HG02840 (cell line): ENCODE data around the gene DDX25.

Experiments used
- ATAC-seq: cut with Tn5 transposase; IDR thresholded peaks from one replicate; pipeline ENCODE4 v1.9.1; 2021; ENCODE audit warnings: mild to moderate bottlenecking, moderate library complexity, moderate number of reproducible peaks; ENCODE audit not compliant: unreplicated experiment, low FRiP score

Gene DDX25

GRCh38 chr11:125967515-125967914 lies 63.2 kb downstream of the DDX25 start:
- no peak for ATAC-seq

GRCh38 chr11:125968354-125968753 lies 64.0 kb downstream of the DDX25 start:
- no peak for ATAC-seq

DNA sequence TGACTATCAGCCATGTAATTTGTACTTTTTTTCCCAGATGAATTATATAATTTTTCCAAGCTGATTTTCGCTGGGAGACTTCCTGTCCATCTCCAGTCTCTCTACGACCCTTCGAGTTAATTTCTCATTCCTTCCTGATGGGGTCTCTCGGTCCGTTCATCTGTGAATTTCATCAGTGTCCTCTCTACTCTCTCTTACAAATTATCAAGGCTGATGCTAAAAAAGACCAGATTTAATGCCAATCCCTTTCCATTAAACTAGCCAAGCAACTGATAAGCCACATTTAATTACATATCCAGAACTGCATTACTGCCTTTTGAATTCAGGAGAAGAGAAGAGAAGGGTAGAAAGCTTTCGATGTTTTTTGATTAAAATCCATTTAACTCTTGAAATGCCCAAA lies 67.3 kb downstream of the DDX25 start:
- ATAC-seq: no peak

DNA sequence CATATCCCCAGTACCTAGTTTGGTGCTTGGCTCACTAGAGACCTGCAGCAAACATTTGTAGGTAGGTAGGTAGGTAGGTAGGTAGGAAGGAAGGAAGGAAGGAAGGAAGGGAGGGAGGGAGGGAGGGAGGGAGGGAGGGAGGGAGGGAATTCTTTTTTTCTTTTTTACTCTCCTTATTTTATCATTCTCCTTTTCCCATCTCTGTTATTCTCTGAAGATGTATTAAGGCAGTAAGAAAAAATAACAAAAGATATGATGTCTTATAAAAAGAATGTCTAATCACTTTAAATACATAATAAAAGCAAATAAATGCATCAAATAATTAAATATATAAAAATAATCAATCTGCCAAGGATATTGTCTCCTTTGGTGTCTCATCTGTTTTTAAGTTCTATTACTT lies 70.0 kb downstream of the DDX25 start:
- no peak for ATAC-seq

- no peak for ATAC-seq
These were observed 71.3 kb downstream of the DDX25 start for GRCh38 chr11:125975634-125976033.

DNA sequence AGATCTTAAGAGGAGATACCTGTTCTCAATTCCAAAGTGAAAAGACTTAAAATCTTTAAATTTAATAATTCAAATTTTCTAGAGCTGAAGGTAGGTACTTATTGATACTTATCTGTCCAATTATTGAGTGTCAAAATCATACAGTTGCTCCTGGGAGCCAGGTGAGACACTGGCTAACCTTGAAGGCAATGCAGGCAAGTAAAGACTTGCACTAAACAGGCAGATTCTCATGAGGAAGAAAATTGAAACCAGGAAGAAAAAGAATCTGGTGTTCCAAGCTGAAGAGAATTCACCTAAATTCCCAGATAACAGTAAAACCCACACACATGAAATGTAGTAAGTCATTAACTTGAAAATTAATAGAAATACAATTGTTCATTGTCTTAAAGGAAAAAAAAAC lies 71.8 kb downstream of the DDX25 start:
- no peak for ATAC-seq

DNA sequence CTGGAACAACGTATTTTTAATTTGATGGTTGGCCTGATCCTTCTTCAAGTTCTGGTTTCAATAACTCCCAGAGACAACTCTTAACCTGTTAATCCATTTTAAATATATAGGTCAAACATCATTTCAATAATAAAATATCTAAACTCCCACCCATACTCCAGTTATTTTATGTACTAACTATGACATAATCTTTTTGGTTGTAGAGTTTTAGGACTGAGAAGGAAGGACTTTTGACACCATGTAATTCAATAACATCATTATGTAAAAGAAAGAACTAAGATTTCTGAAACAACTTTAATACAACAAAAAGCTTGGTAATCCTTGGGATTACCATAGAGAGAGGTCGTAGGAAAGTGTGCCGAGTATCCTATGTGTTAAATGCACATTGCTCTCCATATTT lies 73.0 kb downstream of the DDX25 start:
- ATAC-seq: no peak

DNA sequence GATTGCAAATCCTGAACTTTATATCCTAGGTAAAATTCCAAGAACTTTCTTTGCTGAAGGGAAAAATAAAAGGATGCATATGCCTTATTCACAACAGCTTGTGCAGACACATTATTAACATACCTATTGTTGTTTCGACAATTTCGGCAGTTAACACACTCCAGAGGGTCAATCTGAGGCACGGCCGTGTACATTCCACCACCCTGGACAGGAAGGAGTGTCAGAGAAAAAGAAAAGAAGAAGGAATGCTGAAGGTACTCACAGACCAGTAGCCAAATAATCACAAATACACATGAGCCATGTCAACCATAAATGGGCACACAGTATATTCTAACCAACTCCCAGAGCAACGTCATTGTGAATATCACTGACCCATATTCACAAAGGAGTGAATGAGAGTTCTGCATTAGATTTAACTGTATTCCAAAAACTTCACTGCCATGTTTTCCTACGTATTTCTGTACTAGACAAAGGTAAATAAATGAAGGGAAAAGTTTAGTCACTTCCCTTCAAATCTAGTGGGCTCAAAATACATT lies 73.9 kb downstream of the DDX25 start:
- ATAC-seq: no peak
